Body of pancreas (tissue), 4 donors: Measurements from ENCODE around the gene NRIP1. TPM values are rescaled to one million over a fixed set of nuclear protein-coding genes. Genes with fewer than 3 reads are reported as not detected.

Experiments
- ATAC-seq: fragments of 150-250 bp; one replicate; pipeline ENCODE4 v1.9.1; 2016
- DNase-seq, 4 donors: peaks; one replicate each; pipeline ENCODE4 v3.0.0-alpha.2; 2019
- H3K27ac ChIP-seq, 4 donors: fragments of 200-600 bp; sonication (generic); 1 replicate in 3 of 4; 2 replicates in 1 of 4; pipeline versions ENCODE4 v1.5.1 to v1.6.1; 2016 to 2019; ENCODE audit warnings: mild to moderate bottlenecking in 1 of 4, mixed read lengths in 1 of 4, moderate library complexity in 1 of 4
- H3K27me3 ChIP-seq, 2 donors: fragments of 200-600 bp; sonication (generic); one replicate each; pipeline ENCODE4 v1.6.0; 2016; ENCODE audit warnings: mild to moderate bottlenecking in 1 of 2
- H3K36me3 ChIP-seq, 2 donors: fragments of 200-600 bp; sonication (generic); replicated peaks in 1 of 2; 2 replicates each; pipeline ENCODE4 v1.5.1; 2016; ENCODE audit warnings: low read depth in 2 of 2; ENCODE audit not compliant: insufficient read depth in 1 of 2
- H3K4me1 ChIP-seq: fragments of 200-600 bp; sonication (generic); one replicate; pipeline ENCODE4 v1.6.0; 2016
- H3K4me3 ChIP-seq, 2 donors: fragments of 200-600 bp; sonication (generic); 1 replicate in 1 of 2; 2 replicates in 1 of 2; pipeline ENCODE4 v1.5.1; 2016 to 2019
- H3K9me3 ChIP-seq, 3 donors: fragments of 200-600 bp; sonication (generic); 1 replicate in 2 of 3; 2 replicates in 1 of 3; pipeline ENCODE4 v1.5.1; 2016
- POLR2A ChIP-seq, 3 donors: fragments of 450-650 bp; IDR thresholded peaks; one replicate each; pipeline ENCODE4 v1.6.1; 2016; ENCODE audit warnings: antibody characterized with exemption in 3 of 3, mild to moderate bottlenecking in 2 of 3
- WGBS, 2 donors: methylation state at CpG; one replicate each; pipeline ENCODE4 v1.1.5; 2017; 5-methylcytosine and 5-hydroxymethylcytosine counted together
- intact Hi-C: fragments of 100-400 bp; cut with DNase I; formaldehyde crosslinking; loops from one replicate; pipeline ENCODE4 v1.15.1; 2023
- total RNA-seq, 2 donors: library from RNA; depleted of rRNA; stranded (reverse); fragments of >200 nt; gene quantifications; one replicate each; pipeline ENCODE4 v1.1.0, GENCODE V29; 2016
- TF ChIP-seq, protein P1 (sequence below), 7 experiments: fragments of 450-650 bp in 4 of 7; fragments of 200-600 bp in 3 of 7; sonication (generic) in 3 of 7; IDR thresholded peaks; one replicate each; pipeline ENCODE4 v1.5.1; 2016 to 2019; ENCODE audit warnings: antibody characterized with exemption in 7 of 7

Gene NRIP1
- total RNA-seq, 2 donors from 2014 or later = 18.5 to 27.8 TPM

DNA sequence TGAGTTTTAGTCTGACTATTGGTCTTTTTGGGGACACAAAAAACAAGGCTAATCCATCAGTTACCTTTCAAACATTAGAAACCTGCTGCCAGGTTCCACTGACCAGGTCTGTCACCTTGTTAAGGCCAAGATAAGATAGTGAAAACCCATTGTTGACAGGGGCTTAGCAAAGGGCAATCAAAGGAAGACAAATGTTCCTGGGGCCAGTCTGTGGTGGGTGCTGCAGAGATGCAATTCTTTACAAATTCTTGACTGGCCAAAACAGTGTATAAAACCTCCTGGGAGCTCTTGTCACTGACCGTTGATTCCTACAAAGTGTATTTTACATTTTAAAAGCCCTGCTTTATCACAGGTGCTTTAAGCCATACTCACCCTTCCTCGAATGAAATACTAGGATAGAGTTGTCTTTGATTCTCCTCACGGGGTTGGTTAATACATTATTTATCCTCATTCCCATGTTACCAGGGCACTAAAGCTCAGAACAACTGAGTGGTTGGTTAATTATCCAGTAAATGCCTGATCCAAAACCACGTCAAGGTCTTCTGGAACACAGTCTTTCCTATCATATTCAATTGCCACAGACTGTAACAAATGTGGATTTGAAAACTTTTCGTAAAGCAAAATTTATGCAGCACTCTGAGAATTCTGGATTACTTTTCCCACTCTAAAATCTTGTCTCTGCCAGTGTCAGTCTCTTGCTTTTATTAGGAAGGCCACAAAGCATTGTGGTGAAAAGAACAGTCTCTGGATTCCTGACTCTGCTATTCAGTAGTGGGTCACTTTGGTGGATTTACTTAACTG lies 77.2 kb downstream of the NRIP1 start:
- H3K36me3 ChIP-seq = peaks cover 0 to 2% of the 10 kb centered on the region in 2 donors
- TF ChIP-seq, protein P1, sequence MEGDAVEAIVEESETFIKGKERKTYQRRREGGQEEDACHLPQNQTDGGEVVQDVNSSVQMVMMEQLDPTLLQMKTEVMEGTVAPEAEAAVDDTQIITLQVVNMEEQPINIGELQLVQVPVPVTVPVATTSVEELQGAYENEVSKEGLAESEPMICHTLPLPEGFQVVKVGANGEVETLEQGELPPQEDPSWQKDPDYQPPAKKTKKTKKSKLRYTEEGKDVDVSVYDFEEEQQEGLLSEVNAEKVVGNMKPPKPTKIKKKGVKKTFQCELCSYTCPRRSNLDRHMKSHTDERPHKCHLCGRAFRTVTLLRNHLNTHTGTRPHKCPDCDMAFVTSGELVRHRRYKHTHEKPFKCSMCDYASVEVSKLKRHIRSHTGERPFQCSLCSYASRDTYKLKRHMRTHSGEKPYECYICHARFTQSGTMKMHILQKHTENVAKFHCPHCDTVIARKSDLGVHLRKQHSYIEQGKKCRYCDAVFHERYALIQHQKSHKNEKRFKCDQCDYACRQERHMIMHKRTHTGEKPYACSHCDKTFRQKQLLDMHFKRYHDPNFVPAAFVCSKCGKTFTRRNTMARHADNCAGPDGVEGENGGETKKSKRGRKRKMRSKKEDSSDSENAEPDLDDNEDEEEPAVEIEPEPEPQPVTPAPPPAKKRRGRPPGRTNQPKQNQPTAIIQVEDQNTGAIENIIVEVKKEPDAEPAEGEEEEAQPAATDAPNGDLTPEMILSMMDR (IDR thresholded peaks at IDR 0.05) = no peak
- TF ChIP-seq POLR2A (IDR thresholded peaks at IDR 0.05) = no peak
- intact Hi-C loops = no loop called here
- peak overlapping the region in 1 of 4 donors; percentile 17 for H3K27ac ChIP-seq
- no peak overlapping the region for H3K4me3 ChIP-seq
- peaks cover 18% of the 10 kb centered on the region for H3K4me1 ChIP-seq
- no peak for ATAC-seq
- no peaks in the 10 kb centered on the region for H3K27me3 ChIP-seq
- H3K9me3 ChIP-seq = no peaks in the 10 kb centered on the region
- 47 to 57% methylated on average over 5 of the region's 5 CpGs for WGBS, 2 donors
- DNase-seq = no peak

DNA sequence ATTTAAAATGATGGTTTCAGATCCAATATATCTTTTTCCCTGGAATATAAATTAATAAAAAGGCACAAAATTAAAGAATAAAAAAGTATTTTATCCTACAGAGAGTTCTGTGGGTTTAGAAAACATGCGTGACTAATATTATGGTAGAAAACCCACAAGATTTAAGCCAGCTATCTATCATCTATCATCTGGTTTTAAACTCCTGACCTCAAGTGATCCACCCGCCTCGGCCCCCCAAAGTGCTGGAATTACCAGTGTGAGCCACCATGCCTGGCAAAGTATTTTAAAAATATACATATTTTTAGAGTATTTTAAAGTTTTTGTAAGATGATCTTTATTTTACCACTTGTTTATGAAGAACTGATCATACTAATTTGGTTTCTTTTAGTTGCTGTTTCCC lies 79.5 kb downstream of the NRIP1 start:
- TF ChIP-seq, protein P1 (IDR thresholded peaks at IDR 0.05) = no peak
- no peak for TF ChIP-seq POLR2A (IDR thresholded peaks at IDR 0.05)
- no peaks in the 10 kb centered on the region for H3K36me3 ChIP-seq
- peaks cover 18% of the 10 kb centered on the region for H3K4me1 ChIP-seq
- no peaks in the 10 kb centered on the region for H3K9me3 ChIP-seq
- no peak overlapping the region for H3K4me3 ChIP-seq
- intact Hi-C loops = no loop called here
- no peak for ATAC-seq
- no peaks in the 10 kb centered on the region for H3K27me3 ChIP-seq
- no peak overlapping the region for H3K27ac ChIP-seq
- DNase-seq = no peak
- WGBS, 2 donors = 95 to 98% methylated on average over 3 of the region's 3 CpGs

DNA sequence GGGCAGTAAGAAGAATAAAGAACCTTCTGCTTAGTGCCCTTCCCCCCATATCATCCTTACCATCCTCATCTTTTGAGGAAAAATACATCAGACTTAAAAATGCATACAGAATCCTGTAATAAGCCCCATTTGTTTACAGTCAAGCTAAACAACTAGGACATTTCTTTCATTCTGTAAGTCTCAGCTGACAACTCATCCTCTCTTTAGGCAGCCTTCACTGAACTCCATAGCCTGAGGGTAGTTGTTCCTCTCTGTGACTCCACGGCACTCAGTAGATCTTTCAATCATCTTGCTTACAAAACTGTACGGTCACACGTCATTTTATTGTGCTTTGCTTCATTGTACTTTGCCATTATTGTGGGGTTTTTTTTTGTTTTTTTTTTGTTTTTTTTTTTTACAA lies 82.5 kb downstream of the NRIP1 start:
- no peaks in the 10 kb centered on the region for H3K27me3 ChIP-seq
- no peak for ATAC-seq
- intact Hi-C loops = no loop called here
- no peak overlapping the region for H3K4me3 ChIP-seq
- H3K36me3 ChIP-seq = no peaks in the 10 kb centered on the region
- WGBS, 2 donors = 81 to 94% methylated on average over 3 of the region's 3 CpGs
- H3K4me1 ChIP-seq = peaks cover 15% of the 10 kb centered on the region
- DNase-seq = no peak
- H3K27ac ChIP-seq = no peak overlapping the region
- H3K9me3 ChIP-seq = no peaks in the 10 kb centered on the region
- TF ChIP-seq POLR2A (IDR thresholded peaks at IDR 0.05) = no peak
- TF ChIP-seq, protein P1 (IDR thresholded peaks at IDR 0.05) = no peak

DNA sequence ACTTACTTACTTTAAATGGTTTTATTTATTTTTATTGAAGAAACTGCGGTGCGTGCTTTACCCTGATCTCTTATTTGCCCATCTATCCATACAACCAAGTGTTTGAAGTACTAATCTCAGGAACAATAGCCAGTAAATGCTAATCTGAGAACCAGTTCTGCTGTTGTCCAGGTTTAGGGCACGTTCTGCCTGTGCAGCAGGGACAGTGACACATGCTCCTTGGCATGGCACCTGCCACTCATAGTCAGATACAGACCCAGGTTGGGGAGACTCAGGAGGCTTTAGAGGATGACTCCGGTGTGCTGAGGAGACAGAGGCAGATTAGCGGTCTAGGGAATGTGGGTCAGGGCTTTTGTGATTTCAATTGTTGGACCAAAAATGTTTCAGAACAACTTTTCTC lies 83.6 kb downstream of the NRIP1 start:
- Histone ChIP-seq H3K27me3 (no peaks in the 10 kb centered on the region), H3K27ac (no peak overlapping the region), H3K9me3 (no peaks in the 10 kb centered on the region), H3K4me1 (peaks cover 11% of the 10 kb centered on the region), H3K36me3 (no peaks in the 10 kb centered on the region), H3K4me3 (no peak overlapping the region)
- intact Hi-C loops = no loop called here
- no peak for DNase-seq
- 77 to 81% methylated on average over 5 of the region's 5 CpGs for WGBS, 2 donors
- no peak for ATAC-seq
- TF ChIP-seq, protein P1 (IDR thresholded peaks at IDR 0.05) = no peak
- no peak for TF ChIP-seq POLR2A (IDR thresholded peaks at IDR 0.05)

DNA sequence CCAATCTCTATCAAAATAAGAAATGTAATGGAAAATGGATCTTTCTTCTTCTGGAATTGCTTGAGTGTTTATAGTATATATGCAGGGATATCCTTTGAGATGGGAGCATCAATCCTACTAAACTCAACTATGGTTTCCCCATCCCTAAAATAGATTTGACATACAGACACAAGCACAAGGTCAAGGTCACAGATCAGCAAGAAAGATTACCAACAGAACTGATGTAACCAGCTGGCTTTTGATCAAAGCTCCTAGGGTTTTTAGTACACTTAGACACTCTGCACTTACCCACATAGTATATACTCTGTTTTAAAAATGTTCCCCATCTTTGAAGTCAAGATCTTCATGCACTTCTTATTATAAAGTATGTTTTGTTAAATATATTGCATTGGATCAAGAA lies 85.5 kb downstream of the NRIP1 start:
- Histone ChIP-seq H3K36me3 (no peaks in the 10 kb centered on the region), H3K9me3 (no peaks in the 10 kb centered on the region), H3K4me1 (peaks cover 11% of the 10 kb centered on the region), H3K4me3 (no peak overlapping the region), H3K27ac (no peak overlapping the region), H3K27me3 (no peaks in the 10 kb centered on the region)
- TF ChIP-seq POLR2A (IDR thresholded peaks at IDR 0.05) = no peak
- TF ChIP-seq, protein P1 (IDR thresholded peaks at IDR 0.05) = no peak
- DNase-seq = no peak
- no peak for ATAC-seq
- intact Hi-C loops = no loop called here
